K562 (cell line): ENCODE measurements around the gene XPR1. TPM values are rescaled to one million over a fixed set of nuclear protein-coding genes. Genes with fewer than 3 reads are reported as not detected.
"Not testable (repeated sequence)": the region's sequence is repeated elsewhere in the genome, so short reads cannot be mapped to it uniquely, and the experiment has no call there.

Experiments used
- ATAC-seq: fragments of 200-7000 bp; cut with Tn5 transposase; 3 replicates; pipeline ENCODE4 v1.9.1; 2020; ENCODE audit warnings: moderate library complexity
- BruUV-seq: library from RNA; stranded (reverse); fragments of 400-500 nt; replicated peaks from 2 replicates; lab custom pipeline; 2021; lab: Mats Ljungman, UMichigan
- CTCF ChIA-PET: fragments of 300-600 bp; formaldehyde crosslinking; extraction: SDS; loops from one replicate; lab custom pipeline; 2021; ENCODE audit warnings: low intra/inter-chr PET ratio; lab: Yijun Ruan, JAX
- POLR2A ChIA-PET: fragments of 300-600, 350-650 bp; sonication (Branson Sonifier 250); formaldehyde crosslinking; extraction: SDS; loops from one replicate; lab custom pipeline; 2021; ENCODE audit warnings: antibody characterized with exemption, inconsistent platforms; lab: Yijun Ruan, JAX
- DNase-seq, 4 experiments: peaks; one replicate each; pipeline versions ENCODE4 v3.0.0 to v3.0.0-alpha.2; 2011 to 2018; ENCODE audit warnings: low spot score in 3 of 4, mixed read lengths in 3 of 4; ENCODE audit errors: extremely low read depth in 1 of 4
- FAIRE-seq: peaks from 2 replicates; lab custom pipeline; 2011; peaks lifted over from hg19 to GRCh38; lab: Jason Lieb, UNC
- H2AFZ ChIP-seq: 2 replicates; pipeline ENCODE4 v1.6.0; 2011; ENCODE audit warnings: low read depth, low read length, control low read depth, inconsistent platforms
- H3K27ac ChIP-seq: fragments of 200-600 bp; 3 replicates; pipeline ENCODE4 v1.8.0; 2011; ENCODE audit warnings: low read depth, mild to moderate bottlenecking, control low read depth, inconsistent platforms, low read length, moderate library complexity, mixed read lengths; ENCODE audit errors: extremely low read depth
- H3K27me3 ChIP-seq, 2 experiments: fragments of 300-600 bp in 1 of 2; 2 replicates in 1 of 2; 3 replicates in 1 of 2; pipeline versions ENCODE4 v1.6.0 to v1.8.0; 2011; ENCODE audit warnings: inconsistent platforms in 2 of 2, low read length in 2 of 2, mild to moderate bottlenecking in 1 of 2, mixed read lengths in 1 of 2, moderate library complexity in 1 of 2; ENCODE audit not compliant: control insufficient read depth in 2 of 2, insufficient read depth in 2 of 2
- H3K36me3 ChIP-seq: fragments of 300-600 bp; 3 replicates; pipeline ENCODE4 v1.8.0; 2011; ENCODE audit warnings: mild to moderate bottlenecking, low read length, inconsistent platforms; ENCODE audit not compliant: control insufficient read depth, insufficient read depth
- H3K4me1 ChIP-seq, 2 experiments: fragments of 200-600 bp in 1 of 2; replicated peaks in 1 of 2; 2 replicates in 1 of 2; 3 replicates in 1 of 2; pipeline versions ENCODE4 v1.5.1 to v1.8.0; 2011; ENCODE audit warnings: inconsistent platforms in 2 of 2, low read length in 2 of 2, mild to moderate bottlenecking in 1 of 2, mixed read lengths in 1 of 2, moderate library complexity in 1 of 2; ENCODE audit not compliant: control insufficient read depth in 2 of 2, insufficient read depth in 2 of 2
- H3K4me2 ChIP-seq: 2 replicates; pipeline ENCODE4 v1.6.1; 2011; ENCODE audit warnings: low read length, control low read depth, inconsistent platforms, mixed read lengths; ENCODE audit not compliant: insufficient read depth
- H3K4me3 ChIP-seq: fragments of 200-600 bp; sonication (generic), shearing (Covaris generic); 2 replicates; pipeline ENCODE4 v1.5.1; 2016; ENCODE audit warnings: control low read depth, inconsistent platforms
- H3K79me2 ChIP-seq: fragments of 200-600 bp; 3 replicates; pipeline ENCODE4 v1.8.0; 2011; ENCODE audit warnings: low read length, inconsistent platforms; ENCODE audit not compliant: control insufficient read depth, insufficient read depth
- H3K9ac ChIP-seq, 2 experiments: 2 replicates each; pipeline versions ENCODE4 v1.6.0 to v1.6.1; 2011; ENCODE audit warnings: low read depth in 2 of 2, low read length in 2 of 2, control low read depth in 1 of 2, inconsistent platforms in 1 of 2, mild to moderate bottlenecking in 1 of 2, mixed read lengths in 1 of 2; ENCODE audit not compliant: insufficient read depth in 1 of 2
- H3K9me1 ChIP-seq: one replicate; pipeline ENCODE4 v1.6.0; 2011; ENCODE audit warnings: inconsistent platforms, mild to moderate bottlenecking, low read length, moderate library complexity; ENCODE audit not compliant: control insufficient read depth, insufficient read depth
- H3K9me3 ChIP-seq: replicated peaks from 2 replicates; pipeline ENCODE4 v1.5.1; 2011; ENCODE audit warnings: low read depth, low read length, inconsistent platforms; ENCODE audit not compliant: control insufficient read depth, insufficient read depth
- H4K20me1 ChIP-seq: replicated peaks from 2 replicates; pipeline ENCODE4 v1.6.1; 2011; ENCODE audit warnings: low read length, inconsistent platforms, mixed read lengths; ENCODE audit not compliant: control insufficient read depth, insufficient read depth
- BCOR ChIP-seq: fragments of 450-650 bp; IDR thresholded peaks from 2 replicates; pipeline ENCODE4 v1.6.1; 2016
- KDM1A ChIP-seq, 2 experiments: fragments of 450-650 bp; IDR thresholded peaks; 2 replicates each; pipeline ENCODE4 v1.6.1; 2016; ENCODE audit warnings: mild to moderate bottlenecking in 2 of 2
- MCM3 ChIP-seq: fragments of 450-650 bp; IDR thresholded peaks from 2 replicates; pipeline ENCODE4 v1.6.1; 2016
- MEF2D ChIP-seq: conservative IDR thresholded peaks from 2 replicates; pipeline ENCODE4 v1.6.1; 2016; ENCODE audit warnings: low read depth, missing genetic modification characterization, missing compliant biosample characterization
- PTRF ChIP-seq: fragments of 450-650 bp; IDR thresholded peaks from 2 replicates; pipeline ENCODE4 v1.6.1; 2016; ENCODE audit warnings: mild to moderate bottlenecking, missing genetic modification characterization, missing compliant biosample characterization
- SMC3 ChIP-seq: conservative IDR thresholded peaks from 2 replicates; pipeline ENCODE4 v1.6.1; 2011; ENCODE audit warnings: low read depth, low read length, improper control_type of control experiment; ENCODE audit not compliant: insufficient read depth
- WGBS: fragments of 100-300 bp; shearing (Covaris generic); methylation state at CpG from one replicate; pipeline ENCODE4 v1.1.6; 2016; ENCODE audit warnings: low coverage, mixed read lengths; ENCODE audit not compliant: insufficient coverage; ENCODE audit errors: missing lambda C conversion rate; 5-methylcytosine and 5-hydroxymethylcytosine counted together
- in situ Hi-C: fragments of 300-500 bp; cut with MboI; formaldehyde crosslinking; loops from 4 replicates; pipeline ENCODE4 v1.15.0; 2018; ENCODE audit warnings: inconsistent platforms, mixed read lengths
- intact Hi-C: fragments of 100-400 bp; cut with micrococcal nuclease; formaldehyde crosslinking; loops from 2 replicates; pipeline ENCODE4 v1.14.2; 2022
- polyA plus RNA-seq, 8 experiments: library from polyadenylated mRNA; depleted of rRNA in 4 of 8; stranded (reverse) in 5 of 8; unstranded in 3 of 8; fragments of >200 nt; fragmentation: Nextera tagmentation in 2 of 8; fragmentation: Illumina TruSeq in 1 of 8; extraction: Ambion mirVana in 2 of 8; extraction: Trizol in 1 of 8; gene quantifications; 2 replicates each; pipeline versions ENCODE4 v1.2.1 to v1.2.3, GENCODE V29; 2011 to 2014; ENCODE audit warnings: inconsistent platforms in 1 of 8, missing spikeins in 1 of 8
- total RNA-seq, 7 experiments: library from RNA; depleted of rRNA in 6 of 7; stranded (reverse); fragments of >200 nt in 6 of 7; fragmentation: Illumina TruSeq in 2 of 7; extraction: Trizol in 2 of 7; gene quantifications; 2 replicates each; pipeline versions ENCODE4 v1.2.1 to v1.2.3, GENCODE V29; 2011 to 2021; ENCODE audit warnings: low replicate concordance in 1 of 7

The XPR1 gene
- total and polyA plus RNA-seq, 9 of the 15 experiments (the other 6 are each of a cell fraction or from before 2014, with no cell fraction given): 3.0 to 66.2 (median 38.6) TPM

- Histone ChIP-seq H3K4me2 (no peak overlapping the region), H3K9me3 (peaks cover 2% of the 10 kb centered on the region; the same call in 1 of the 2 replicates), H4K20me1 (no peaks in the 10 kb centered on the region), H3K27me3 (no peaks in the 10 kb centered on the region), H3K9ac (no peak overlapping the region), H3K4me3 (no peak overlapping the region), H3K9me1 (no peaks in the 10 kb centered on the region), H3K79me2 (peaks cover 36% of the 10 kb centered on the region), H3K4me1 (no peaks in the 10 kb centered on the region), H3K27ac (no peak overlapping the region), H2AFZ (no peak overlapping the region), H3K36me3 (peaks cover 3% of the 10 kb centered on the region)
- intact Hi-C loops: no loop called here
- no TSS peak for BruUV-seq
- CTCF ChIA-PET: no interaction called here
- DNase-seq (no peak), FAIRE-seq (no peak), ATAC-seq (no peak)
- in situ Hi-C loops: no loop called here
- WGBS: 96% methylated on average over 7 of the region's 7 CpGs
- no peak for TF ChIP-seq MCM3
- no peak for TF ChIP-seq SMC3
- no peak for TF ChIP-seq PTRF
- TF ChIP-seq MEF2D (tag): no peak
- POLR2A ChIA-PET: no interaction called here
Measured at GRCh38 chr1:180680558-180681144, 48.8 kb downstream of the XPR1 start.

- H3K27ac ChIP-seq, H3K27me3 ChIP-seq, H4K20me1 ChIP-seq, POLR2A ChIA-PET, CTCF ChIA-PET, H3K9ac ChIP-seq, H3K4me3 ChIP-seq, in situ Hi-C loops, intact Hi-C loops, H3K9me1 ChIP-seq, H3K9me3 ChIP-seq, H3K4me1 ChIP-seq, H3K4me2 ChIP-seq, FAIRE-seq, BruUV-seq, ATAC-seq, DNase-seq, H3K36me3 ChIP-seq, H2AFZ ChIP-seq: not testable (repeated sequence)
- TF ChIP-seq BCOR (peak; percentile 68), KDM1A (IDR thresholded peaks at IDR 0.05) (peak; percentile 11 to 38; a peak in 1 of 4 replicates)
- 65% methylated on average over 2 of the region's 3 CpGs for WGBS
- H3K79me2 ChIP-seq: peaks cover 21% of the 10 kb centered on the region
Measured at GRCh38 chr1:180683117-180683516, 51.3 kb downstream of the XPR1 start.
